Ascending aorta (tissue), 2 donors: ENCODE results near the gene ADGRA1. TPM values are rescaled to one million over a fixed set of nuclear protein-coding genes. Genes with fewer than 3 reads are reported as not detected.

Source experiments
- DNase-seq, 2 donors: peaks; one replicate each; pipeline ENCODE4 v3.0.0-alpha.2; 2019; ENCODE audit warnings: low spot score in 2 of 2
- H3K27ac ChIP-seq, 2 donors: fragments of 200-600 bp; sonication (generic); one replicate each; pipeline ENCODE4 v1.5.1; 2016 to 2017; ENCODE audit warnings: mild to moderate bottlenecking in 1 of 2
- H3K27me3 ChIP-seq: fragments of 200-600 bp; sonication (generic); one replicate; pipeline ENCODE4 v1.5.1; 2017
- H3K36me3 ChIP-seq, 2 donors: fragments of 200-600 bp; sonication (generic); one replicate each; pipeline ENCODE4 v1.5.1; 2016
- H3K4me1 ChIP-seq, 2 donors: fragments of 200-600 bp; sonication (generic); one replicate each; pipeline ENCODE4 v1.5.1; 2016 to 2017; ENCODE audit warnings: mild to moderate bottlenecking in 1 of 2
- H3K4me3 ChIP-seq, 2 donors: fragments of 200-600 bp; sonication (generic); one replicate each; pipeline ENCODE4 v1.5.1; 2016 to 2017; ENCODE audit warnings: mild to moderate bottlenecking in 1 of 2
- H3K9me3 ChIP-seq, 2 donors: fragments of 200-600 bp; sonication (generic); one replicate each; pipeline ENCODE4 v1.5.1; 2016
- CTCF ChIP-seq, 3 experiments: fragments of 200-600 bp in 2 of 3; fragments of 450-650 bp in 1 of 3; sonication (generic) in 2 of 3; IDR thresholded peaks; one replicate each; pipeline ENCODE4 v1.5.1; 2016 to 2019; ENCODE audit warnings: antibody characterized with exemption in 3 of 3, mild to moderate bottlenecking in 1 of 3, moderate library complexity in 1 of 3
- intact Hi-C: fragments of 100-400 bp; cut with DNase I; formaldehyde crosslinking; loops from one replicate; pipeline ENCODE4 v1.15.1; 2023
- total RNA-seq: library from RNA; depleted of rRNA; stranded (reverse); fragments of >200 nt; gene quantifications from one replicate; pipeline ENCODE4 v1.1.0, GENCODE V29; 2016

Gene ADGRA1
- total RNA-seq, 1 donor from 2014 or later, result not detected

GRCh38 chr10:133126431-133127290 is 38.9 kb downstream of the ADGRA1 start:
- TF ChIP-seq CTCF (IDR thresholded peaks at IDR 0.05), result no peak
- H3K4me1 ChIP-seq, result no peaks in the 10 kb centered on the region
- no peaks in the 10 kb centered on the region for H3K9me3 ChIP-seq
- H3K36me3 ChIP-seq, result no peaks in the 10 kb centered on the region
- H3K27ac ChIP-seq, result no peak overlapping the region
- intact Hi-C loops, result no loop called here
- H3K4me3 ChIP-seq, result no peak overlapping the region
- DNase-seq, result no peak
- H3K27me3 ChIP-seq, result no peaks in the 10 kb centered on the region

- H3K27ac ChIP-seq, result no peak overlapping the region
- no peak for DNase-seq
- no peaks in the 10 kb centered on the region for H3K36me3 ChIP-seq
- intact Hi-C loops, result no loop called here
- TF ChIP-seq CTCF (IDR thresholded peaks at IDR 0.05), result no peak
- no peaks in the 10 kb centered on the region for H3K9me3 ChIP-seq
- no peak overlapping the region for H3K4me3 ChIP-seq
- H3K4me1 ChIP-seq, result no peaks in the 10 kb centered on the region
- H3K27me3 ChIP-seq, result no peaks in the 10 kb centered on the region
Observed at GRCh38 chr10:133127291-133128125, 39.8 kb downstream of the ADGRA1 start.

GRCh38 chr10:133128126-133129070 is 40.7 kb downstream of the ADGRA1 start:
- no peak for TF ChIP-seq CTCF (IDR thresholded peaks at IDR 0.05)
- Histone ChIP-seq H3K27me3 (no peaks in the 10 kb centered on the region), H3K36me3 (no peaks in the 10 kb centered on the region), H3K4me3 (no peak overlapping the region), H3K27ac (no peak overlapping the region), H3K9me3 (no peaks in the 10 kb centered on the region), H3K4me1 (no peaks in the 10 kb centered on the region)
- intact Hi-C loops, result no loop called here
- no peak for DNase-seq

- intact Hi-C loops, result no loop called here
- no peak for TF ChIP-seq CTCF (IDR thresholded peaks at IDR 0.05)
Observed at GRCh38 chr10:133129071-133129858, 41.5 kb downstream of the ADGRA1 start.

More at GRCh38 chr10:133129071-133129858, 41.5 kb downstream of the ADGRA1 start:
- Histone ChIP-seq H3K27ac (no peak overlapping the region), H3K36me3 (no peaks in the 10 kb centered on the region), H3K27me3 (no peaks in the 10 kb centered on the region), H3K4me1 (no peaks in the 10 kb centered on the region), H3K4me3 (no peak overlapping the region), H3K9me3 (no peaks in the 10 kb centered on the region)
- no peak for DNase-seq
